ENCODE results near the gene PHF21B.

Gene PHF21B

DNA sequence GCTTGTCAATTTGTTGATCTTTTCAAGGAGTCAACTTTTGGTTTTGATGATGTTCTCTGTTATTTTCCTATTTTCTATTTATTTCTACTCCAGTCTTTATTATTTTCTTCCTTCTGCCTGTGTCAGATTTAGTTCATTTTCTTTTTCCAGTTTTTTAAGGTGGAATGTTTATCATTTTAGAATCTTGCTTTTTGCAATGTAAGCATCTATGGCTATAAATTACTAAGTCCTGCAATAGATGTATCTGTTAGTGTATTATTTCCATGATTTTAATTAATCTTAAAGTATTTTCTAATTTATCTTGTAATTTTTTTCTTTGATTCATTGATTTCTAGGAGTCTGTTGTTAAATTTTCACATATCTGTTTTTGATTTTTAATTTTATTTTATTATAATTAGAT lies 175.7 kb downstream of the PHF21B start:
- no peak for DNase-seq

DNA sequence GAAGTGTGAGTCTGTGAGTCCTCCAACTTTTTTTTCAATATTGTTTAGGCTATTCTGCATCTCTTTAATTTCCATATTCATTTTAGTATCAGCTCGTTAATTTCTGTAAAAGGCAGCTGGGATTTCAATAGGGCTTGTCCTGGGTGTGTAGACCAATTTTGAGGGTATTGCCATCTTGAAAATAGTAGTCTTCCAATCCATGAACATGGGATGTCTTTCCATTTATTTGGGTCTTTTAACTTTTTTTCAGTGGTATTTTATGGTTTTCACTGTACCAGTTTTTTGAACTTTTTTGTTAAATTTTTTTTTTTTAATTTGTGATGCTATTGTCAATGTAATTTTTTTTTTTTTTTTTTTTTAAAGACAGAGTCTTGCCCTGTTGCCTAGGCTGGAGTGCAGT lies 177.9 kb downstream of the PHF21B start:
- no peak for DNase-seq

Measured in cortex of kidney (tissue), 1 donor.